Activated CD8-positive, alpha-beta T cell treated with anti-CD3 and anti-CD28 coated beads, Interleukin-2, amount 10 ng/mL, durations not matched to agents 7 days and 5 days (primary cell): ENCODE measurements around the gene SPTBN1. TPM values are rescaled to one million over a fixed set of nuclear protein-coding genes. Genes with fewer than 3 reads are reported as not detected.

Experiments used
- ATAC-seq: fragments of 150-1000 bp; cut with Tn5 transposase; one replicate; pipeline ENCODE4 v1.10.0; 2021; ENCODE audit warnings: moderate library complexity
- CTCF ChIA-PET: fragments of 350-600 bp; sonication (Branson Sonifier 250); formaldehyde crosslinking; loops from one replicate; lab custom pipeline; 2021; ENCODE audit warnings: antibody characterized with exemption; lab: Charles Lee
- POLR2A ChIA-PET: fragments of 350-600 bp; sonication (Branson Sonifier 250); formaldehyde crosslinking; loops from one replicate; lab custom pipeline; 2021; ENCODE audit warnings: antibody characterized with exemption; lab: Charles Lee
- DNase-seq: peaks from one replicate; pipeline ENCODE4 v3.0.0-alpha.2; 2020
- H3K27ac Mint-ChIP-seq: one replicate; pipeline ENCODE4 v1.8.0; 2021; ENCODE audit warnings: mild to moderate bottlenecking, mixed read lengths
- H3K27me3 Mint-ChIP-seq: one replicate; pipeline ENCODE4 v1.8.0; 2021; ENCODE audit warnings: low read depth, mixed read lengths
- H3K36me3 Mint-ChIP-seq: one replicate; pipeline ENCODE4 v1.8.0; 2021; ENCODE audit warnings: low read depth, mixed read lengths
- H3K4me1 Mint-ChIP-seq: one replicate; pipeline ENCODE4 v1.8.0; 2021; ENCODE audit warnings: low read depth, mixed read lengths
- H3K4me3 Mint-ChIP-seq: one replicate; pipeline ENCODE4 v1.8.0; 2021; ENCODE audit warnings: mild to moderate bottlenecking, mixed read lengths
- H3K9me3 Mint-ChIP-seq: one replicate; pipeline ENCODE4 v1.8.0; 2022; ENCODE audit warnings: mixed read lengths; ENCODE audit not compliant: insufficient read depth
- total RNA-seq, 2 experiments: library from RNA; stranded (reverse); gene quantifications; one replicate each; pipeline ENCODE4 v1.2.3, GENCODE V29; 2021

SPTBN1 gene
- total RNA-seq, 2 experiments from 2014 or later: 140 to 147 TPM

DNA sequence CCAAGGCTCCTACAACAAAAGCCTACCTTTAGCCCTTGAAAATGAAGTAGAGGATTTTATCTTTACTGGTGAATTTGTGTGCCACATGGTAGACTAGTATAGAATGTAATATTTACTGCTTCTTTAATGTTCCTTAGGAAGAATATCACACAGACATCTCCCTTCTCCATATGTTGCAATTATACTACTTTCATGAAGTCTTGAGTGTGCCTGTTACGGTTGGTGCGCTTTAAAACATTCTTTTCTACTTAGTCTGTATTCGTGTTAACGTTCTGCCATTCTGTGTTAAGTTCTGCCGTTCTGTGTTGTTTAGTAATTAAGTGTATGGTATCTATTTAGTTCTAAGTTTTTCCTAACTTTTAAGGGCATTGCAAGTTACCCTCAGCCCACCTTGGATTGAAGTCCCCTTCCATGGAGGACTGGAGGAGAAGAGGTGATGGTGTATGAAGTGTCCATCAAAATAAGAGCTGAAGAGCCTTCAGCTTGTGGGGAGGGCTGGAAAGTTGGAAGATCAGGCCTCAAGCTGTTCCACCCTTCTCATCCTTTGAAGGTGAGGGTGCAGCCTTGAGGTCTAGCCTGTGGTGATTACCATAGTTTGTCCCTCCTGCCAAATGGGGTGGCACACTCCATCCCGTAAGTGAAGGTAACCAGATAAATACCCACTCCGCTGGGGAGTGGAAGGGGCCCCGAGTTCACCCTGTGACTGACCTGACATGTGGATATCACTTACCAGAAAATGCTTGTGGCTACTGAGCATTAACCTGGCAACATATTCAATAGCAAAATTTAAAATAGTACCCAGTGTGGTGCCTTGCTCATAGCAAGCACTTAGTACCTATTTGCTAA is 131.3 kb downstream of the SPTBN1 start:
- H3K36me3 Mint-ChIP-seq: peaks cover 37% of the 10 kb centered on the region
- ATAC-seq (no peak), DNase-seq (no peak)
- no peaks in the 10 kb centered on the region for H3K9me3 Mint-ChIP-seq
- ChIA-PET POLR2A (interaction anchor here (3.1 kb wide), 1 partner anchor 28 kb away, joined by 15 read pairs; no protein-coding TSS in a partner anchor), CTCF (interaction anchor here (0.9 to 2.0 kb wide), 5 partner anchors 10 to 78 kb away, joined by 3 to 6 read pairs (median 4); no protein-coding TSS in a partner anchor)
- no peaks in the 10 kb centered on the region for H3K27me3 Mint-ChIP-seq
- H3K27ac Mint-ChIP-seq: peak overlapping the region; percentile 64
- H3K4me3 Mint-ChIP-seq: no peak overlapping the region
- peaks cover 89% of the 10 kb centered on the region for H3K4me1 Mint-ChIP-seq

DNA sequence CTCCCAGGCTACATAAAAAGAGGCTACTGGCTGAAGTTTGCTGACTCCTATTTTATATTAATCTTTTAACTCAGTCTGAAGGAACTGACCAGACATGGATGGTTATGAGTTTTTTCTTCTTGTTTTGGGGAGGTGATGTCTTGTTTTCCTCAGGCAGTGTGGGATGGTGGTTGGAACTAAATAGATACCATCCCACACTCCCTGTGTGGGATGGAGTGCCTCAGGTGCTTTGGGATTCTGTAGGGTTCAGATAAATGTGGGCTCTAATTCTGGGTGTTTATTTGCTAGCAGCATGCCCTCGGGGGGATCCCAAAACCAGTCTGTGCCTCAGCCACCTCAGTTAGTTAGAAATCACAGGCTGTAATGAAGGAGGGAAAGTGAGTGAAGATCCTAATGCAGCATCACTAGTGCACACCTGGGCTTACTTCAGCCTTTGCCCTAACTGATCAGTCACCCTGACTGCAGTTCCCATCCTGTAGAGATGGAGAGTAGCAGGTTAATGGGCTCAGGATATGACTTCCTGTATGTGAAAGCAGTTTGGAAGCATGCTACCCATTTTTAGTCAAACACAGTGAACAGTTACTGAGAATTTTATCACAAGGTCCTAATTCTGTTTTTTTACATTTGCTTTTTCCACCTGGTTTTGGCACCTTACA is 132.2 kb downstream of the SPTBN1 start:
- no peaks in the 10 kb centered on the region for H3K9me3 Mint-ChIP-seq
- ChIA-PET CTCF (interaction anchor here (1.5 to 2.0 kb wide), 3 partner anchors 17 to 30 kb away, joined by 3 to 6 read pairs (median 5); no protein-coding TSS in a partner anchor), POLR2A (interaction anchor here (1.3 to 5.3 kb wide), 5 partner anchors 8 to 28 kb away, joined by 3 to 47 read pairs (median 11); no protein-coding TSS in a partner anchor)
- peaks cover 86% of the 10 kb centered on the region for H3K4me1 Mint-ChIP-seq
- ATAC-seq (peak; percentile 20), DNase-seq (no peak)
- no peaks in the 10 kb centered on the region for H3K27me3 Mint-ChIP-seq
- H3K4me3 Mint-ChIP-seq: peak overlapping the region; percentile 10
- H3K36me3 Mint-ChIP-seq: peaks cover 35% of the 10 kb centered on the region
- H3K27ac Mint-ChIP-seq: peak overlapping the region; percentile 79

DNA sequence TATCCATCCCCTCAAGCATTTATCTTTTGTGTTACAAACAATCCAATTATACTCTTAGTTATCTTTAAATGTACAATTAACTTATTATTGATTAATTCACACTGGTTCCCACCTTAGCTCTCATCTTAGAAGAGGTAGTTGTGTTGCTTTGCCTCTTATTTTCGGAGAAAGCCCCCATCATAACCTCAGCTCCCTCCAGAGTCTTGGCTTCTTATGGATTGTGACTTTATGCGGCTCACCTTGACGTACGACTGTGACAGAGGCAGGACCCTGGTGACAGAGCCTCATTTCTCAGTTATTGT is 132.9 kb downstream of the SPTBN1 start:
- ChIA-PET CTCF (interaction anchor here (0.9 to 1.7 kb wide), 6 partner anchors 8 to 31 kb away, joined by 3 to 5 read pairs (median 3); no protein-coding TSS in a partner anchor), POLR2A (interaction anchor here (1.0 to 5.3 kb wide), 9 partner anchors 8 to 29 kb away, joined by 3 to 47 read pairs (median 5); no protein-coding TSS in a partner anchor)
- Mint-ChIP-seq H3K27me3 (no peaks in the 10 kb centered on the region), H3K27ac (peak overlapping the region; percentile 89), H3K36me3 (peaks cover 37% of the 10 kb centered on the region), H3K4me1 (peaks cover 82% of the 10 kb centered on the region), H3K9me3 (no peaks in the 10 kb centered on the region), H3K4me3 (peak overlapping the region; percentile 59)
- no peak for ATAC-seq
- no peak for DNase-seq

DNA sequence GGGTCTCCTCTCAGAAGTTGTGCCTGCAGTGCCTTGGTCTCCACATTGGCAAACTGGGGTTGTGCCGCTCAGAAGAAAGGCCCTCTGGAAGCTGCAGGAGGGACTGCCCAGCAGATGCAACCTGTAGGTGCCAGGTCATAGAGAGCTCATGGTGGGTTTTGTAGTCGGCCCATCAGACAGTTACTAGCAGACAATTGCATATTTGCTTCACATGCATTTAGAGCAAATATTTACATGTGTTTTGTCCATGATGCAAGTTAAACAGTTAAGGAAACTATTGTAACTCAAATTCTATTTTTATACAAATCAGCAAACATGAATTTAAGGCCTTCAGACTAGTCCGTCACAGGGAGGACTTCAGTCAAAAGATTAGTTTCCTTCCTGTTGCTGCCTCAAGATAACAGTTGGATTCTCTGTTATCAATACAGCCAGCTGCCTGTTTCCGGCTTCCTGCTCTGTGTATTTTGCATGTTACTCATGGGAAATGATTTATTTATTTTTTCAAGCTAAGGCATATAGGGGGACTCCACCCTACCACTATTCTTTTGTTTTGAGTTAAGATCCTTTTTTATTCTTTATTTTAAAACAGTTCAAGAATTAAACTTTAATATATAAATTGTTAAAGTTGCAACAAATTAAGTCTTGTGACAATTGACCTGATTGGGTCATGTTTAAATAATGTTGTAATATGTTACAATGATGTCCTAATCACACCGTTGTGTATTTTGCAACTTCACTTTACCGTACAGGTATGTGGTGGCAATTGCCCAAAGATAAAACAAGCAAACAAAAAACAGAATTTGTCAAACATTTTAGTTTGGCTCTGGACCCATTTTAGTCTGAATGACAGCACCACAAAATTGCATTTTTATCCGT is 133.5 kb downstream of the SPTBN1 start:
- DNase-seq (peak; percentile 59), ATAC-seq (peak; percentile 71)
- POLR2A ChIA-PET: interaction anchor here (0.9 to 5.3 kb wide), 10 partner anchors 9 to 29 kb away, joined by 3 to 47 read pairs (median 5); no protein-coding TSS in a partner anchor
- Mint-ChIP-seq H3K36me3 (peaks cover 37% of the 10 kb centered on the region), H3K9me3 (no peaks in the 10 kb centered on the region), H3K27me3 (no peaks in the 10 kb centered on the region), H3K27ac (peak overlapping the region; percentile 89), H3K4me3 (peak overlapping the region; percentile 59), H3K4me1 (peaks cover 80% of the 10 kb centered on the region)
- CTCF ChIA-PET: interaction anchor here (0.8 to 2.1 kb wide), 9 partner anchors 9 to 32 kb away, joined by 3 to 6 read pairs (median 3); no protein-coding TSS in a partner anchor

DNA sequence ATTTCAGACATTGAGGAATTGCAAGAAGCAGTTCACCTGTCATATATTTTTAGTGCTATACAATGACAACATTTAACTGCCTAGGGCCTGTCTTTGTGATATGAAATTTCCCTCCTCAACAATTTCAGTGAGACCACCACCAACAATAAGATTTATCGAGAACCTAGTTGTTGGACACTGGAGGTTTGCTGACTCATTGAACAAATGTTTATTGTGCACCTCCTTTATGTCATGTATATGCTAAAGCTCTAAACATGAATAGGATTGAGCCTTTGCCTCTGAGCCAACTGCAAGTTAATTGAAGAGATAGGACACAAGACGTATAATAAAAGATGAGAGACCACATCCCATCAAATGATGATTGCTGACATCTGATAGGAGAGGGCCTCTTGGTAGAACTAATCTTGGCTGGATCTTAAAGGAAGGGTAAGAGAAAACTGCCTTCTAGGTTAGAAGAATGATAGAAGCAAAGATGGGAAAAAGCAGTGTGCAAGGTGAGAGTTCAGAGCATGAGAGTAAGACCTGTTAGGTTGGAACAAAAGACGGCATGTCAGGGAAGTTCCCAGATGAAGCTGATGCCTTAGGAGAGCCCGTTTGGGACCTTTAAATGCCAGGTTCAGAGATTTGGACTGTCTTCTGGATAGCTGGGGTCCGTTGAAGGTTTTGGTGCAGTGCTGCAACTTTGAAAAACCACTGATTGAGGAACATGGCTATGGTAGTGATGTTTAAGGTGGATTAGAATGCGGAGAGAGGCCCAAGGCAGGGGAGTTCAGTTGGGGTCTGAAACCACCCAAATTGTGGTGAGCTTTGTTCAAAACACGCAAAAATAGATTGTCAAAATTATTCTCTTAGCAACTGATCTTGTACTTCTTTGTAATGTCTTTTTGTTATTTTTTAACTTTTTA is 134.3 kb downstream of the SPTBN1 start:
- no peaks in the 10 kb centered on the region for H3K9me3 Mint-ChIP-seq
- ChIA-PET POLR2A (interaction anchor here (0.9 to 5.3 kb wide), 9 partner anchors 9 to 30 kb away, joined by 3 to 47 read pairs (median 5); no protein-coding TSS in a partner anchor), CTCF (interaction anchor here (0.8 to 2.1 kb wide), 10 partner anchors 9 to 65 kb away, joined by 3 to 6 read pairs (median 4); no protein-coding TSS in a partner anchor)
- no peak for DNase-seq
- ATAC-seq: no peak
- H3K4me1 Mint-ChIP-seq: peaks cover 80% of the 10 kb centered on the region
- H3K4me3 Mint-ChIP-seq: no peak overlapping the region
- H3K27ac Mint-ChIP-seq: peak overlapping the region; percentile 65
- H3K27me3 Mint-ChIP-seq: no peaks in the 10 kb centered on the region
- H3K36me3 Mint-ChIP-seq: peaks cover 37% of the 10 kb centered on the region

DNA sequence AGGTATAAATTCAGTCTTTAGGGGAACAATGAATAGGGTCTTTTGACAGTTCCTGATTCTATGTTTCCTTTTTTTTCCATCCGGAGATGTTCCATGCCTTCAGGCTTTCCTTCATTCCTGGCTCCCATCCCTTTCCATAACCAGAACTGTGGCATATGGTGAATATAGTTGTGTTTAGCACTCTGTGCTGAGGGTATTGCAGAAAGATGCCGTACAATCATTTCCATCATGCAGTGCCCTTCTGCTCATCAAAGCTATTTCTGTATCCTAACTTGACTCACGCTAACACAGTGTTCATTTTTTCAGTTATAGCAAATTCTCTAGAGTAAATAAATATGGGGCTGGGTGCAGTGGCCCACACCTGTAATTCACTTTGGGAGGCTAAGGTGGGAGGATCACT is 135.4 kb downstream of the SPTBN1 start:
- no peak for DNase-seq
- POLR2A ChIA-PET: interaction anchor here (1.2 to 5.3 kb wide), 4 partner anchors 9 to 31 kb away, joined by 3 to 47 read pairs (median 5); no protein-coding TSS in a partner anchor
- no peak overlapping the region for H3K4me3 Mint-ChIP-seq

DNA sequence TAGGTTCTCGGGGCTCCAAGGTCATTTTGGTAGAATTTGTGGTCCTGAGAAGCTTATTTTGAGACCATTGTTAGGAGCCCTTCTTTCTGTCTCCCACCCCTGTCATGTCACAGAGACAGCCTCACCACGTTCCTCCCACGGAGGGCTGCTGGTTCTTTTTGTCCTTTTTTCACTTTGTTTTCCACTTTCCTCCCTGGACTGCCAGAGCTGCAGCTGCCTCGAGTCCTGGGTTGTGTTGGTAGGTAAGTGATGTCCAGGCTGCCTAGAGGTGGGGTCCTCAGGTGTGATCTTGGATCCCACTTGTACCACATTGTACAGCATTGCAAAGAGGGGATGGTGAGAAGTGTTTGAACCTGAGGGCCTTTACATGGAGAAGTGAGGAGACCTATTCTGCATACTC is 137.1 kb downstream of the SPTBN1 start:
- Mint-ChIP-seq H3K36me3 (peaks cover 36% of the 10 kb centered on the region), H3K4me1 (peaks cover 81% of the 10 kb centered on the region), H3K4me3 (no peak overlapping the region), H3K27ac (no peak overlapping the region), H3K9me3 (no peaks in the 10 kb centered on the region), H3K27me3 (no peaks in the 10 kb centered on the region)
- CTCF ChIA-PET: interaction anchor here (1.0 to 2.4 kb wide), 4 partner anchors 9 to 33 kb away, joined by 3 to 8 read pairs (median 3); no protein-coding TSS in a partner anchor
- POLR2A ChIA-PET: interaction anchor here (0.7 to 5.3 kb wide), 4 partner anchors 11 to 33 kb away, joined by 3 to 47 read pairs (median 5); no protein-coding TSS in a partner anchor
- no peak for DNase-seq
- ATAC-seq: no peak

More for the DNA sequence above, 135.4 kb downstream of the SPTBN1 start:
- CTCF ChIA-PET: interaction anchor here (0.9 to 2.4 kb wide), 5 partner anchors 10 to 66 kb away, joined by 3 to 8 read pairs (median 5); no protein-coding TSS in a partner anchor
- ATAC-seq: no peak
- no peaks in the 10 kb centered on the region for H3K9me3 Mint-ChIP-seq
- peaks cover 81% of the 10 kb centered on the region for H3K4me1 Mint-ChIP-seq
- no peaks in the 10 kb centered on the region for H3K27me3 Mint-ChIP-seq
- H3K27ac Mint-ChIP-seq: peak overlapping the region; percentile 9
- H3K36me3 Mint-ChIP-seq: peaks cover 42% of the 10 kb centered on the region

DNA sequence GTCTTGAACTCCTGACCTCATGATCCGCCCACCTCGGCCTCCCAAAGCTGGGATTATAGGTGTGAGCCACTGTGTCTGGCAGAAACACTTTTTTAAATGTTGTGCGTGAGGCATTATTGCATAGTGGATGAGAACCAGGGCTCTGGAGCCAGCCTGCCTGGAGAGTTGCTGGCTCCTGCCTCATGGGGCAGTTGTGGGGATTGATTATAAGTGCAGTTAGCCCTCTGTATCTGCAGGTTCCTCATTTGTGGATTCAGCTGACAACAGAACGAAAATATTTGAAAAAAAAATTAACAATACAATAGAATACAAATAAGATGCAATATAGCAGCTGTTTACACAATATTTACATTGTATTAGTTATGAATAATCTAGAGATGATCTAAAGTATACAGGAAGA is 137.9 kb downstream of the SPTBN1 start:
- ChIA-PET CTCF (interaction anchor here (2.4 to 4.9 kb wide), 2 partner anchors 11 to 23 kb away, joined by 8 to 20 read pairs; no protein-coding TSS in a partner anchor), POLR2A (interaction anchor here (4.1 kb wide), 1 partner anchor 35 kb away, joined by 27 read pairs; no protein-coding TSS in a partner anchor)

DNA sequence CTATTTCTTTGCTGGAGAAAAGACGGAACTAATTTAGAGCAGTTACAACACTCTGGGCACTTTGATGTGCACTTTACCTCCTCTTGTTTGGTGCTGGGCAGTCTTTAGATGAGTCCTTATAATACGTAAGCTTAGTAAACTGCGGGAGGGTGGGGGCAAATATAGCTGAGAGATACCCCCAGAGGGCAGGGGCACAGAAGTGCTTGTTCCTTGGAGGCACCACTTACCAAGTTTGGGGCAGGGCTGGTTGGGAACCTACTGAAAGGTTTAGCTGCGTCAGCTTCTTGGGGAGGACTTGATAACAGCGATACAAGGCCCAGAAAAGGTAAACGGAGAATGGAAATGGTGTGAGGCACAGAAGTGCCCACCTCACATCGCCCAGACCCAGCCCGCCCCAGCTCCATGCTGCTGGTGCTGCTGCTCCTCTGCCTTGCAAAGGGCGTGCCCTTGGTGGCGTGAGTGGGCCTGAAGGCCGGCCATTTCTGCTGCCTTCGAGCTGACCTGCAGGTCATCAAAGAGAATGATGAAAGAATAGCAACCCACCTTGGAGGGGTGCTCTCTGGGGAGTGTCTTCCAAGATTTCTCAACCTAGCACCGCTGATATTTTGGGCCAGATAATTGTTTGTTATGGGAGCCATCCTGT is 139.2 kb downstream of the SPTBN1 start:
- DNase-seq (no peak), ATAC-seq (no peak)
- H3K27me3 Mint-ChIP-seq: no peaks in the 10 kb centered on the region
- peaks cover 85% of the 10 kb centered on the region for H3K4me1 Mint-ChIP-seq
- no peaks in the 10 kb centered on the region for H3K9me3 Mint-ChIP-seq
- peak overlapping the region; percentile 96 for H3K27ac Mint-ChIP-seq
- CTCF ChIA-PET: interaction anchor here (1.4 to 5.8 kb wide), 5 partner anchors 10 to 72 kb away, joined by 3 to 57 read pairs (median 21); no protein-coding TSS in a partner anchor
- no peak overlapping the region for H3K4me3 Mint-ChIP-seq
- POLR2A ChIA-PET: interaction anchor here (0.9 to 4.1 kb wide), 2 partner anchors 23 to 36 kb away, joined by 3 to 27 read pairs; no protein-coding TSS in a partner anchor
- H3K36me3 Mint-ChIP-seq: peaks cover 52% of the 10 kb centered on the region

More for the DNA sequence above, 137.9 kb downstream of the SPTBN1 start:
- peaks cover 41% of the 10 kb centered on the region for H3K36me3 Mint-ChIP-seq
- H3K27ac Mint-ChIP-seq: no peak overlapping the region
- DNase-seq (no peak), ATAC-seq (no peak)
- H3K4me3 Mint-ChIP-seq: no peak overlapping the region
- H3K9me3 Mint-ChIP-seq: no peaks in the 10 kb centered on the region
- H3K4me1 Mint-ChIP-seq: peaks cover 84% of the 10 kb centered on the region
- no peaks in the 10 kb centered on the region for H3K27me3 Mint-ChIP-seq
